Measurements from ENCODE around the gene FAU.

The FAU gene

DNA sequence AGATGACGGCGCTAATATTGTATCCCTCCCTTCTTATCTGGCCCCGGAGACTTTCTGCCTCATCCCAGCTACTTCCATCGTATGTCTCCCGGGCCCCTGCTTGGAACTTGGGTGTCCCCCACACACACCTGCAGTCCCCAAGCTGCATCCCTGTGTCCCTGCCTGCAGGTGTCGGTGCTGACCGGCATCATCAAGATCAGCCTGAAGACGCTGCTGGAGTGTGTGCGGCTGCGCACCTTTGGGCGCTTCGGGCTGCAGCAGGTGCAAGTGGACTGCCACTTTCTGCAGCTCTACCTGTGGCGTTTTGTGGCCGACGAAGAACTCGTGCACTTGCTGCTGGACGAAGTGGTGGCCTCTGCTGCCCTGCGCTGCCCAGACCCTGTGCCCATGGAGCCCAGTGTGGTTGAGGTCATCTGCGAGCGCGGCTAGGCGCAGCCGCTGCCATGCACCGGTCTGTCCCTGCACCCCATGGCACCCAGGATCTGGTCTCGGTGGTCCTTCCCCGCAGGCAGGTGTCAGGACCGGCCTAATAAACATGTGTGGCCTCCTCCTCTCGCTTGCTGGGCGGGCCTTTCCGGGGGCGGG, 10.7 kb downstream of the FAU start:
- Histone ChIP-seq H3K9me3 (ENCODE audit: control insufficient read depth, insufficient read depth, low read depth, low read length) (no peaks in the 10 kb centered on the region), H3K36me3 (ENCODE audit: control insufficient read depth in 2 of 2, insufficient read depth in 1 of 2, low read length in 2 of 2) (peaks cover 0 to 53% of the 10 kb centered on the region in 2 experiments; a peak in 1 of 3 replicates), H3K4me1 (ENCODE audit: control insufficient read depth, insufficient read depth, low read length) (peaks cover 6% of the 10 kb centered on the region), H3K4me3 (ENCODE audit: low read depth, low read length) (no peak overlapping the region), H3K27ac (ENCODE audit: extremely low read depth, low read depth, low read length) (no peak overlapping the region)
- TF ChIP-seq ZBTB1 (tag by site-specific recombination; IDR thresholded peaks at IDR 0.05) (no peak), ZNF335 (tag by site-specific recombination; conservative IDR thresholded peaks at IDR 0.05) (peak; percentile 81), BCL11B (tag by site-specific recombination; IDR thresholded peaks at IDR 0.05; ENCODE audit: low read depth) (peak; percentile 77; the same call in 1 of the 2 replicates), YY1 (tag by site-specific recombination; IDR thresholded peaks at IDR 0.05) (no peak), ZNF555 (tag by site-specific recombination; conservative IDR thresholded peaks at IDR 0.05) (no peak)
- CTCF ChIA-PET, result interaction anchor here (0.6 to 4.8 kb wide), 21 partner anchors 7 to 332 kb away, joined by 3 to 110 read pairs (median 4); partner anchors contain the start of genes ARL2, CDC42EP2, FAU and MRPL49
- POLR2A ChIA-PET, result interaction anchor here (0.6 to 5.0 kb wide), 22 partner anchors 8 to 808 kb away, joined by 3 to 57 read pairs (median 4); partner anchors contain the start of genes ARL2, CAPN1, CDCA5 and FAU

DNA sequence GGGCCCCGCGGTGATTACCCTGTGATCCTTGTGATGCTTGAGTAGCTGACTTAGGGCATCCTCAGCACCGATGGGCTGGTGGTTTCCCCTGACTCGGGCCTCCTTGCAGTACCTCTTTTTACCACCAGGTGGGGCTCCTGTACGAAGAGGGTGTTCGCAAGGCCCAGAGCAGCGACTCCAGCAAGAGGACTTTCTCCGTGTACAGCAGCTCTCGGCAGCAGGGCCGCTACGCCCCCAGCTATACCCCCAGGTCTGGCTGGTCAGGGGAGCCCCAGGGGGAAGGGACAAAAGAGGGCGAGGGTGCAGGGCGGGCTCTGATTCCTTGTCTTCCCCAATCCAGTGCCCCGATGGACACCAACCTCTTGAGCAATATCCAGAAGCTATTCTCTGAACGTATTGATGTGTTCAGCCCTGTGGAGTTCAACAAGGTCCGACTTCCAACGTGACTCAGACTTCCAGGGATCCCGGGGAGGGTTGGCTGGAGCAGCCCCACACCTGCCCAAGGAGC, 11.5 kb downstream of the FAU start:
- Histone ChIP-seq H3K4me1 (ENCODE audit: control insufficient read depth, insufficient read depth, low read length) (peaks cover 6% of the 10 kb centered on the region), H3K27ac (ENCODE audit: extremely low read depth, low read depth, low read length) (no peak overlapping the region), H3K36me3 (ENCODE audit: control insufficient read depth in 2 of 2, insufficient read depth in 1 of 2, low read length in 2 of 2) (peaks cover 0 to 50% of the 10 kb centered on the region in 2 experiments; a peak in 1 of 3 replicates), H3K4me3 (ENCODE audit: low read depth, low read length) (no peak overlapping the region), H3K9me3 (ENCODE audit: control insufficient read depth, insufficient read depth, low read depth, low read length) (no peaks in the 10 kb centered on the region)
- TF ChIP-seq ZBTB17 (tag by site-specific recombination; IDR thresholded peaks at IDR 0.05) (peak; percentile 79), ZNF654 (tag by site-specific recombination; IDR thresholded peaks at IDR 0.05; ENCODE audit: low read depth) (peak; percentile 9; the same call in 1 of the 2 replicates), ZNF341 (tag by site-specific recombination; IDR thresholded peaks at IDR 0.05; ENCODE audit: low read depth) (peak; percentile 65), ZSCAN30 (tag by site-specific recombination; IDR thresholded peaks at IDR 0.05) (0 out of 2 replicates have a peak, but pooled peaks have one; percentile 35), ZNF311 (tag by site-specific recombination; IDR thresholded peaks at IDR 0.05; ENCODE audit: borderline replicate concordance) (no peak), ZNF530 (tag by site-specific recombination; IDR thresholded peaks at IDR 0.05; ENCODE audit: low read depth) (no peak), ZNF112 (tag by site-specific recombination; IDR thresholded peaks at IDR 0.05) (no peak), GLIS2 (tag by site-specific recombination; IDR thresholded peaks at IDR 0.05) (peak; percentile 36; the same call in 1 of the 2 replicates), ZNF354C (tag by site-specific recombination; IDR thresholded peaks at IDR 0.05; ENCODE audit: borderline replicate concordance, low read depth) (no peak)
- TF ChIP-seq, protein P1, sequence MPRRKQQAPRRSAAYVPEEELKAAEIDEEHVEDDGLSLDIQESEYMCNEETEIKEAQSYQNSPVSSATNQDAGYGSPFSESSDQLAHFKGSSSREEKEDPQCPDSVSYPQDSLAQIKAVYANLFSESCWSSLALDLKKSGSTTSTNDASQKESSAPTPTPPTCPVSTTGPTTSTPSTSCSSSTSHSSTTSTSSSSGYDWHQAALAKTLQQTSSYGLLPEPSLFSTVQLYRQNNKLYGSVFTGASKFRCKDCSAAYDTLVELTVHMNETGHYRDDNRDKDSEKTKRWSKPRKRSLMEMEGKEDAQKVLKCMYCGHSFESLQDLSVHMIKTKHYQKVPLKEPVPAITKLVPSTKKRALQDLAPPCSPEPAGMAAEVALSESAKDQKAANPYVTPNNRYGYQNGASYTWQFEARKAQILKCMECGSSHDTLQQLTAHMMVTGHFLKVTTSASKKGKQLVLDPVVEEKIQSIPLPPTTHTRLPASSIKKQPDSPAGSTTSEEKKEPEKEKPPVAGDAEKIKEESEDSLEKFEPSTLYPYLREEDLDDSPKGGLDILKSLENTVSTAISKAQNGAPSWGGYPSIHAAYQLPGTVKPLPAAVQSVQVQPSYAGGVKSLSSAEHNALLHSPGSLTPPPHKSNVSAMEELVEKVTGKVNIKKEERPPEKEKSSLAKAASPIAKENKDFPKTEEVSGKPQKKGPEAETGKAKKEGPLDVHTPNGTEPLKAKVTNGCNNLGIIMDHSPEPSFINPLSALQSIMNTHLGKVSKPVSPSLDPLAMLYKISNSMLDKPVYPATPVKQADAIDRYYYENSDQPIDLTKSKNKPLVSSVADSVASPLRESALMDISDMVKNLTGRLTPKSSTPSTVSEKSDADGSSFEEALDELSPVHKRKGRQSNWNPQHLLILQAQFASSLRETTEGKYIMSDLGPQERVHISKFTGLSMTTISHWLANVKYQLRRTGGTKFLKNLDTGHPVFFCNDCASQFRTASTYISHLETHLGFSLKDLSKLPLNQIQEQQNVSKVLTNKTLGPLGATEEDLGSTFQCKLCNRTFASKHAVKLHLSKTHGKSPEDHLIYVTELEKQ (tag by site-specific recombination; IDR thresholded peaks at IDR 0.05; ENCODE audit: borderline replicate concordance), result no peak
- TF ChIP-seq, protein P2, sequence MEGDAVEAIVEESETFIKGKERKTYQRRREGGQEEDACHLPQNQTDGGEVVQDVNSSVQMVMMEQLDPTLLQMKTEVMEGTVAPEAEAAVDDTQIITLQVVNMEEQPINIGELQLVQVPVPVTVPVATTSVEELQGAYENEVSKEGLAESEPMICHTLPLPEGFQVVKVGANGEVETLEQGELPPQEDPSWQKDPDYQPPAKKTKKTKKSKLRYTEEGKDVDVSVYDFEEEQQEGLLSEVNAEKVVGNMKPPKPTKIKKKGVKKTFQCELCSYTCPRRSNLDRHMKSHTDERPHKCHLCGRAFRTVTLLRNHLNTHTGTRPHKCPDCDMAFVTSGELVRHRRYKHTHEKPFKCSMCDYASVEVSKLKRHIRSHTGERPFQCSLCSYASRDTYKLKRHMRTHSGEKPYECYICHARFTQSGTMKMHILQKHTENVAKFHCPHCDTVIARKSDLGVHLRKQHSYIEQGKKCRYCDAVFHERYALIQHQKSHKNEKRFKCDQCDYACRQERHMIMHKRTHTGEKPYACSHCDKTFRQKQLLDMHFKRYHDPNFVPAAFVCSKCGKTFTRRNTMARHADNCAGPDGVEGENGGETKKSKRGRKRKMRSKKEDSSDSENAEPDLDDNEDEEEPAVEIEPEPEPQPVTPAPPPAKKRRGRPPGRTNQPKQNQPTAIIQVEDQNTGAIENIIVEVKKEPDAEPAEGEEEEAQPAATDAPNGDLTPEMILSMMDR (tag by site-specific recombination; IDR thresholded peaks at IDR 0.05), result peak; percentile 79
- CTCF ChIA-PET, result interaction anchor here (0.5 to 4.8 kb wide), 21 partner anchors 8 to 483 kb away, joined by 3 to 110 read pairs (median 5); partner anchors contain the start of genes ARL2, FAU, MRPL49 and SAC3D1
- POLR2A ChIA-PET, result interaction anchor here (0.5 to 5.0 kb wide), 10 partner anchors 11 to 332 kb away, joined by 3 to 57 read pairs (median 6); partner anchors contain the start of genes ARL2, CDCA5, FAU and MRPL49

Data from HEK293 (cell line).